MCF 10A (cell line): ENCODE data around the gene HIF1AN. TPM values are rescaled to one million over a fixed set of nuclear protein-coding genes. Genes with fewer than 3 reads are reported as not detected.
"Not testable (repeated sequence)": the region's sequence is repeated elsewhere in the genome, so short reads cannot be mapped to it uniquely, and the experiment has no call there.

Experiments
- BruUV-seq: library from RNA; stranded (reverse); fragments of 400-500 nt; replicated peaks from 2 replicates; lab custom pipeline; 2021; lab: Mats Ljungman, UMichigan
- CTCF ChIA-PET: fragments of 300-600 bp; sonication (Branson Sonifier 250); formaldehyde crosslinking; extraction: SDS; loops from one replicate; lab custom pipeline; 2021; ENCODE audit warnings: antibody characterized with exemption, inconsistent platforms; lab: Yijun Ruan, JAX
- POLR2A ChIA-PET: fragments of 300-600, 350-650 bp; sonication (Branson Sonifier 250); formaldehyde crosslinking; extraction: SDS; loops from one replicate; lab custom pipeline; 2020; ENCODE audit warnings: antibody characterized with exemption, inconsistent platforms; lab: Yijun Ruan, JAX
- DNase-seq: peaks from one replicate; pipeline ENCODE4 v3.0.0-alpha.2; 2018; ENCODE audit not compliant: unreplicated experiment
- H3K27ac Mint-ChIP-seq: one replicate; pipeline ENCODE4 v1.8.0; 2022; ENCODE audit warnings: mild to moderate bottlenecking, low read depth, mixed read lengths; ENCODE audit not compliant: unreplicated experiment
- H3K27me3 Mint-ChIP-seq: one replicate; pipeline ENCODE4 v1.8.0; 2022; ENCODE audit warnings: mixed read lengths; ENCODE audit not compliant: insufficient read depth, unreplicated experiment
- H3K36me3 Mint-ChIP-seq: one replicate; pipeline ENCODE4 v1.8.0; 2022; ENCODE audit warnings: mild to moderate bottlenecking, moderate library complexity, mixed read lengths; ENCODE audit not compliant: insufficient read depth, unreplicated experiment
- H3K4me1 Mint-ChIP-seq: one replicate; pipeline ENCODE4 v1.8.0; 2022; ENCODE audit warnings: mixed read lengths; ENCODE audit not compliant: insufficient read depth, unreplicated experiment
- H3K4me3 Mint-ChIP-seq: one replicate; pipeline ENCODE4 v1.8.0; 2022; ENCODE audit warnings: mild to moderate bottlenecking, moderate library complexity, mixed read lengths; ENCODE audit not compliant: unreplicated experiment
- H3K9me3 Mint-ChIP-seq: one replicate; pipeline ENCODE4 v1.8.0; 2022; ENCODE audit warnings: mixed read lengths; ENCODE audit not compliant: unreplicated experiment
- intact Hi-C: fragments of 100-400 bp; cut with micrococcal nuclease; formaldehyde crosslinking; loops from 2 replicates; pipeline ENCODE4 v1.14.1; 2022
- total RNA-seq: library from RNA; stranded (reverse); gene quantifications from 2 replicates; pipeline ENCODE4 v1.2.3, GENCODE V29; 2022
- TF ChIP-seq, protein P1 (sequence below): fragments of 200-600 bp; IDR thresholded peaks from one replicate; pipeline ENCODE4 v1.8.0; 2022; ENCODE audit warnings: antibody characterized with exemption, mild to moderate bottlenecking; ENCODE audit not compliant: unreplicated experiment

HIF1AN gene
- total RNA-seq, 1 experiment from 2014 or later = 40.1 TPM

GRCh38 chr10:100571084-100571856 lies 35.5 kb downstream of the HIF1AN start:
- no peak overlapping the region for H3K4me3 Mint-ChIP-seq
- BruUV-seq = no TSS peak
- ChIA-PET CTCF (no interaction called here), POLR2A (interaction anchor here (1.1 kb wide), 1 partner anchor 10 kb away, joined by 4 read pairs; no protein-coding TSS in a partner anchor)
- TF ChIP-seq, protein P1, sequence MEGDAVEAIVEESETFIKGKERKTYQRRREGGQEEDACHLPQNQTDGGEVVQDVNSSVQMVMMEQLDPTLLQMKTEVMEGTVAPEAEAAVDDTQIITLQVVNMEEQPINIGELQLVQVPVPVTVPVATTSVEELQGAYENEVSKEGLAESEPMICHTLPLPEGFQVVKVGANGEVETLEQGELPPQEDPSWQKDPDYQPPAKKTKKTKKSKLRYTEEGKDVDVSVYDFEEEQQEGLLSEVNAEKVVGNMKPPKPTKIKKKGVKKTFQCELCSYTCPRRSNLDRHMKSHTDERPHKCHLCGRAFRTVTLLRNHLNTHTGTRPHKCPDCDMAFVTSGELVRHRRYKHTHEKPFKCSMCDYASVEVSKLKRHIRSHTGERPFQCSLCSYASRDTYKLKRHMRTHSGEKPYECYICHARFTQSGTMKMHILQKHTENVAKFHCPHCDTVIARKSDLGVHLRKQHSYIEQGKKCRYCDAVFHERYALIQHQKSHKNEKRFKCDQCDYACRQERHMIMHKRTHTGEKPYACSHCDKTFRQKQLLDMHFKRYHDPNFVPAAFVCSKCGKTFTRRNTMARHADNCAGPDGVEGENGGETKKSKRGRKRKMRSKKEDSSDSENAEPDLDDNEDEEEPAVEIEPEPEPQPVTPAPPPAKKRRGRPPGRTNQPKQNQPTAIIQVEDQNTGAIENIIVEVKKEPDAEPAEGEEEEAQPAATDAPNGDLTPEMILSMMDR = no peak
- peaks cover 36% of the 10 kb centered on the region for H3K27me3 Mint-ChIP-seq
- DNase-seq = no peak
- no peaks in the 10 kb centered on the region for H3K36me3 Mint-ChIP-seq
- H3K27ac Mint-ChIP-seq = no peak overlapping the region
- peaks cover 7% of the 10 kb centered on the region for H3K4me1 Mint-ChIP-seq
- intact Hi-C loops = no loop called here
- H3K9me3 Mint-ChIP-seq = no peaks in the 10 kb centered on the region

DNA sequence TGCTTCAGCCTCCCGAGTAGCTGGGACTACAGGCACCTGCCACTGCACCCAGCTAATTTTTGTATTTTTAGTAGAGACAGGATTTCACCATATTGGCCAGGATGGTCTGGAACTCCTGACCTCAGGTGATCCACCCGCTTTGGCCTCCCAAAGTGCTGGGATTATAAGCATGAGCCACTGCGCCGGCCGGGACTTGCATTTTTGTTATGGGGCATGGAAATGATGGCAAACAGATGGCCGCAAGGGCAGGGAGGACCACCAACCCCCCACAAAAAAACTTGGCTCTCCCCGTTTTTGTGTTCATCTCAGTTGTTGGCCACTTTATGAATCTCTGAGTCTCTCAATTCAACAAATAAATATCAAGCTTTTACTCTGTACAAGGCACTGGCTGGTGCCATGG lies 39.4 kb downstream of the HIF1AN start:
- peaks cover 75% of the 10 kb centered on the region for H3K27me3 Mint-ChIP-seq
- H3K36me3 Mint-ChIP-seq, H3K4me3 Mint-ChIP-seq, POLR2A ChIA-PET, DNase-seq, CTCF ChIA-PET, H3K4me1 Mint-ChIP-seq, intact Hi-C loops, H3K9me3 Mint-ChIP-seq, H3K27ac Mint-ChIP-seq, BruUV-seq: not testable (repeated sequence)

GRCh38 chr10:100575585-100576281 lies 40.0 kb downstream of the HIF1AN start:
- POLR2A ChIA-PET = no interaction called here
- no TSS peak for BruUV-seq
- Mint-ChIP-seq H3K4me1 (no peaks in the 10 kb centered on the region), H3K36me3 (no peaks in the 10 kb centered on the region), H3K4me3 (no peak overlapping the region), H3K27ac (no peak overlapping the region), H3K9me3 (no peaks in the 10 kb centered on the region), H3K27me3 (peaks cover 81% of the 10 kb centered on the region)
- DNase-seq = no peak
- TF ChIP-seq, protein P1 = no peak
- intact Hi-C loops = no loop called here
- CTCF ChIA-PET = no interaction called here

DNA sequence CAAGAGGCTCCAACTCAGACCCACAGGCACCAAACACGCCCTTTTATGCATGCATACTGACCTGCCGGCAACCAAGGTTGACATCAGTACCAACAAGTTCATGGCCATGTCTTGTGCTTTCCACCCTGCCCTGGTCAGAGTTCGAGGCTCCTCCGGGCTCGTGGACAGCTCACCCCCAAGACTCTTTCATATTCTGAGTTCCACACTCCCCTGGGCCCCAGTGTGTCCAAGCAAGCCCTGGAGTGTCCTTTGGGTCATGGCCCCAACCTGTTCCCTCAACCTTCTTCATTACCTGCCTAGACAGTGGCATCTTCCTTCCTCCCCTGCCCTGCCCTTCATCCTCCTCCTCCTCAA lies 40.5 kb downstream of the HIF1AN start:
- Mint-ChIP-seq H3K4me3 (no peak overlapping the region), H3K27ac (no peak overlapping the region), H3K36me3 (no peaks in the 10 kb centered on the region), H3K27me3 (peaks cover 86% of the 10 kb centered on the region), H3K9me3 (no peaks in the 10 kb centered on the region), H3K4me1 (no peaks in the 10 kb centered on the region)
- ChIA-PET POLR2A (interaction anchor here (0.8 kb wide), 1 partner anchor 41 kb away, joined by 4 read pairs; the partner anchor contains the start of gene HIF1AN), CTCF (interaction anchor here (1.5 kb wide), 1 partner anchor 167 kb away, joined by 4 read pairs; no protein-coding TSS in a partner anchor)
- BruUV-seq = no TSS peak
- no peak for DNase-seq
- TF ChIP-seq, protein P1 = no peak
- intact Hi-C loops = no loop called here
